ENCODE data around the gene CDH4. TPM values are rescaled to one million over a fixed set of nuclear protein-coding genes. Genes with fewer than 3 reads are reported as not detected.

CDH4 gene
- total RNA-seq, 1 experiment from 2014 or later: not detected

- in situ Hi-C loops (cut with HindIII; ENCODE audit: low pct_unique_long_range_greater_than_20kb, low sequenced_read_pairs): no loop called here
- peaks cover 3% of the 10 kb centered on the region; the same call in 1 of the 2 replicates for H3K27me3 ChIP-seq (ENCODE audit: control insufficient read depth, insufficient read depth, low read length)
- TF ChIP-seq TCF7L2 (IDR thresholded peaks at IDR 0.05; ENCODE audit: low read depth, low read length): no peak
- no peak for TF ChIP-seq REST (IDR thresholded peaks at IDR 0.05; ENCODE audit: insufficient read depth in 1 of 2, low read depth in 2 of 2, low read length in 1 of 2)
- CTCF ChIA-PET: no interaction called here
- no peak overlapping the region for H3K27ac ChIP-seq (ENCODE audit: low read length)
- ATAC-seq (no peak), DNase-seq (ENCODE audit: low read depth, low spot score) (no peak)
- POLR2A ChIA-PET: no interaction called here
- H3K4me3 ChIP-seq (ENCODE audit: low read depth in 2 of 2, low read length in 2 of 2): no peak overlapping the region
- H3K4me1 ChIP-seq (ENCODE audit: control insufficient read depth, insufficient read depth, low read length): no peaks in the 10 kb centered on the region
- H3K36me3 ChIP-seq (ENCODE audit: control insufficient read depth, insufficient read depth, low read length): no peaks in the 10 kb centered on the region
- no TSS peak for BruUV-seq (replicated peaks)
- intact Hi-C loops (cut with micrococcal nuclease; ENCODE audit: unreplicated experiment): no loop called here
- H3K9me3 ChIP-seq (ENCODE audit: control insufficient read depth, insufficient read depth, low read depth, low read length): no peaks in the 10 kb centered on the region
Observed at GRCh38 chr20:61461461-61461860, 209.4 kb downstream of the CDH4 start.

DNA sequence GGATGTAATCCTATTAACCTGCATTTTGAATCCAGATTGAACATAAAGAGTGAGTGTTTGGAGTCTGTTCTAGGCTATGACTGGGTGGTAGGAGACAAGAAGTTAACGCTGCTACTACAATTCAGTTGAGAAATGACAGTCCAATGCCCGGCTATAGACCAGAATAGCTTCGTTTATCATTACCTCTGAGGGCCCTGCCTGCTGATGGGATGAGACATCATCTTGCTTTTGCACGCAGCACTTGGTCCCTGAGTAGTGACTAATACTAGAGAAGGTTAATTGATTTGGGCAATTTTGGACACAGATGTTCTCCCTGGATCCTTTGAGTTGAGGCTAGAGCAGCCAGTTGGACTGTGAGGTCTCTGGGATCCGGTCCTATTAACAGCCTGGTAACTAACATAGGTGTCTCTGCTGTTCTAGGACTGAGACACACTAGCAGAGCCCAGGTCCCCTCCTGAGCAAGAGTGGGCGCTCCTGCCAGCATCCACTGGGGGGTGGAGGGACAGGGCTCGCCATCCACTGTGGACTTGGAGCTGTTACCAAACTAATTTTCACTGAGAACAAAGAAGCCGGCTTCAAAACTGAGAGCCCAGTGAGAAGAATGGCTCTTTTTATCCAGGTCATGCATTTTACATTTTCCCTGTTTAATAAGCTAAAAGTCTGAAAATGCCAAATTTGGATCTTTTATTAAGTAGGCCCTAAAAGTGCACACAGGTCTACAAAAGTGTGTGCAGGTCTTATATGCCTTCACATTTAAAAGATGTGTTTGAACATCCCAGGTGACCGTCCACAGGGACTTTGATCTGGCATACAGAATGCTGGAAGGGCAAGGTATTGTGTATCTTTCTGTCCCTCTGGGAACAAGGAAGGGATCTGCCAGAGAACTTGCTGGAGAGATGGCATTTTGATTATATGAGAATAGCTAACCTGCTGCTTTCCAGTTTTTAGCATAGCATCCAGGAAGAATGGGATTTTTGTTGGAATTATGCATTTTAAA lies 212.5 kb downstream of the CDH4 start:
- H3K27me3 ChIP-seq (ENCODE audit: control insufficient read depth, insufficient read depth, low read length): peaks cover 3% of the 10 kb centered on the region; the same call in 1 of the 2 replicates
- H3K4me3 ChIP-seq (ENCODE audit: low read depth in 2 of 2, low read length in 2 of 2): no peak overlapping the region
- BruUV-seq (replicated peaks): no TSS peak
- ChIA-PET CTCF (no interaction called here), POLR2A (no interaction called here)
- H3K9me3 ChIP-seq (ENCODE audit: control insufficient read depth, insufficient read depth, low read depth, low read length): no peaks in the 10 kb centered on the region
- H3K27ac ChIP-seq (ENCODE audit: low read length): no peak overlapping the region
- H3K36me3 ChIP-seq (ENCODE audit: control insufficient read depth, insufficient read depth, low read length): no peaks in the 10 kb centered on the region
- no peak for ATAC-seq
- H3K4me1 ChIP-seq (ENCODE audit: control insufficient read depth, insufficient read depth, low read length): no peaks in the 10 kb centered on the region
- in situ Hi-C loops (cut with HindIII; ENCODE audit: low pct_unique_long_range_greater_than_20kb, low sequenced_read_pairs): no loop called here
- no peak for DNase-seq (ENCODE audit: low read depth, low spot score)
- TF ChIP-seq TCF7L2 (IDR thresholded peaks at IDR 0.05; ENCODE audit: low read depth, low read length): no peak
- no peak for TF ChIP-seq POLR2AphosphoS5 (IDR thresholded peaks at IDR 0.05; ENCODE audit: low read depth, low read length)
- no peak for TF ChIP-seq SIN3A (IDR thresholded peaks at IDR 0.05; ENCODE audit: borderline replicate concordance, insufficient read depth, low read depth, low read length)
- no peak for TF ChIP-seq REST (IDR thresholded peaks at IDR 0.05; ENCODE audit: insufficient read depth in 1 of 2, low read depth in 2 of 2, low read length in 1 of 2)
- TF ChIP-seq, protein P1, sequence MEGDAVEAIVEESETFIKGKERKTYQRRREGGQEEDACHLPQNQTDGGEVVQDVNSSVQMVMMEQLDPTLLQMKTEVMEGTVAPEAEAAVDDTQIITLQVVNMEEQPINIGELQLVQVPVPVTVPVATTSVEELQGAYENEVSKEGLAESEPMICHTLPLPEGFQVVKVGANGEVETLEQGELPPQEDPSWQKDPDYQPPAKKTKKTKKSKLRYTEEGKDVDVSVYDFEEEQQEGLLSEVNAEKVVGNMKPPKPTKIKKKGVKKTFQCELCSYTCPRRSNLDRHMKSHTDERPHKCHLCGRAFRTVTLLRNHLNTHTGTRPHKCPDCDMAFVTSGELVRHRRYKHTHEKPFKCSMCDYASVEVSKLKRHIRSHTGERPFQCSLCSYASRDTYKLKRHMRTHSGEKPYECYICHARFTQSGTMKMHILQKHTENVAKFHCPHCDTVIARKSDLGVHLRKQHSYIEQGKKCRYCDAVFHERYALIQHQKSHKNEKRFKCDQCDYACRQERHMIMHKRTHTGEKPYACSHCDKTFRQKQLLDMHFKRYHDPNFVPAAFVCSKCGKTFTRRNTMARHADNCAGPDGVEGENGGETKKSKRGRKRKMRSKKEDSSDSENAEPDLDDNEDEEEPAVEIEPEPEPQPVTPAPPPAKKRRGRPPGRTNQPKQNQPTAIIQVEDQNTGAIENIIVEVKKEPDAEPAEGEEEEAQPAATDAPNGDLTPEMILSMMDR (IDR thresholded peaks at IDR 0.05): no peak
- intact Hi-C loops (cut with micrococcal nuclease; ENCODE audit: unreplicated experiment): no loop called here
